Fibroblast of pulmonary artery (primary cell): ENCODE data around the gene ACO2.
A peak's percentile ranks its signal among the peaks of the same experiment; 100 is the strongest.

Source experiments
- DNase-seq: peaks from one replicate; pipeline ENCODE4 v3.0.0-alpha.2; 2010; ENCODE audit warnings: low read depth
- H3K4me3 ChIP-seq: replicated peaks from 2 replicates; pipeline ENCODE4 v1.5.1; 2011; ENCODE audit warnings: low read depth, mild to moderate bottlenecking, control low read depth, low read length, moderate library complexity
- CTCF ChIP-seq: IDR thresholded peaks from 2 replicates; pipeline ENCODE4 v1.5.1; 2011; ENCODE audit warnings: mild to moderate bottlenecking, control low read depth, low read length, inconsistent platforms; ENCODE audit errors: missing control alignments

ACO2 gene

GRCh38 chr22:41524809-41525449, 56.0 kb downstream of the ACO2 start:
- no peak overlapping the region for H3K4me3 ChIP-seq
- DNase-seq: no peak
- TF ChIP-seq CTCF: no peak

- no peak for DNase-seq
- no peak for TF ChIP-seq CTCF
- H3K4me3 ChIP-seq: no peak overlapping the region
Observed at GRCh38 chr22:41525450-41526225, 56.7 kb downstream of the ACO2 start.

- no peak for DNase-seq
- TF ChIP-seq CTCF: no peak
- H3K4me3 ChIP-seq: no peak overlapping the region
Observed at GRCh38 chr22:41526226-41526829, 57.4 kb downstream of the ACO2 start.

GRCh38 chr22:41526830-41527799, 58.2 kb downstream of the ACO2 start:
- peak; percentile 46 for DNase-seq
- no peak overlapping the region for H3K4me3 ChIP-seq
- peak; percentile 80 for TF ChIP-seq CTCF

- TF ChIP-seq CTCF: no peak
- H3K4me3 ChIP-seq: no peak overlapping the region
- no peak for DNase-seq
Observed at GRCh38 chr22:41528132-41528766, 59.3 kb downstream of the ACO2 start.

- H3K4me3 ChIP-seq: no peak overlapping the region
Observed at GRCh38 chr22:41528938-41529561, 60.1 kb downstream of the ACO2 start.

More at GRCh38 chr22:41528938-41529561, 60.1 kb downstream of the ACO2 start:
- DNase-seq: no peak
- TF ChIP-seq CTCF: no peak
